Sigmoid colon (tissue), 7 donors: ENCODE measurements around the gene NT5DC4. TPM values are rescaled to one million over a fixed set of nuclear protein-coding genes. Genes with fewer than 3 reads are reported as not detected.
"Not testable (repeated sequence)": the region's sequence is repeated elsewhere in the genome, so short reads cannot be mapped to it uniquely, and the experiment has no call there.

ENCODE experiments used
- DNase-seq: peaks from one replicate; pipeline ENCODE4 v3.0.0-alpha.2; 2019
- H3K27ac ChIP-seq, 4 donors: fragments of 200-600 bp; sonication (generic); one replicate each; pipeline ENCODE4 v1.5.1; 2016 to 2019; ENCODE audit warnings: mild to moderate bottlenecking in 1 of 4
- H3K27me3 ChIP-seq, 3 donors: fragments of 200-600 bp; sonication (generic); one replicate each; pipeline ENCODE4 v1.5.1; 2019; ENCODE audit warnings: mild to moderate bottlenecking in 1 of 3
- H3K36me3 ChIP-seq, 4 donors: fragments of 200-600 bp; sonication (generic); one replicate each; pipeline ENCODE4 v1.5.1; 2016 to 2019
- H3K4me1 ChIP-seq, 4 donors: fragments of 200-600 bp; sonication (generic); one replicate each; pipeline ENCODE4 v1.5.1; 2017 to 2019
- H3K4me3 ChIP-seq, 4 donors: fragments of 200-600 bp; sonication (generic); one replicate each; pipeline ENCODE4 v1.5.1; 2017 to 2019; ENCODE audit warnings: mild to moderate bottlenecking in 2 of 4, moderate library complexity in 1 of 4
- H3K9me3 ChIP-seq, 4 donors: fragments of 200-600 bp in 3 of 4; sonication (generic) in 3 of 4; one replicate each; pipeline versions ENCODE4 v1.5.1 to v1.6.1; 2013 to 2019
- CTCF ChIP-seq, 4 experiments: fragments of 450-650 bp in 3 of 4; fragments of 200-600 bp in 1 of 4; IDR thresholded peaks; one replicate each; pipeline ENCODE4 v1.5.1; 2016 to 2019; ENCODE audit warnings: antibody characterized with exemption in 4 of 4, mild to moderate bottlenecking in 3 of 4, moderate library complexity in 2 of 4
- EP300 ChIP-seq, 4 donors: sonication (generic); formaldehyde crosslinking; IDR thresholded peaks; one replicate each; pipeline ENCODE4 v1.6.1; 2017; ENCODE audit warnings: antibody characterized with exemption in 4 of 4
- POLR2A ChIP-seq, 2 donors: fragments of 450-650 bp; IDR thresholded peaks; one replicate each; pipeline ENCODE4 v1.6.1; 2016; ENCODE audit warnings: antibody characterized with exemption in 2 of 2, mild to moderate bottlenecking in 2 of 2, moderate library complexity in 2 of 2
- POLR2AphosphoS5 ChIP-seq, 4 donors: sonication (generic); formaldehyde crosslinking; IDR thresholded peaks; one replicate each; pipeline ENCODE4 v1.6.1; 2017; ENCODE audit warnings: antibody characterized with exemption in 4 of 4
- WGBS, 2 donors: extraction: QIAGEN DNeasy Blood & Tissue Kit; methylation state at CpG; one replicate each; pipeline ENCODE4 v1.1.7; 2013; 5-methylcytosine and 5-hydroxymethylcytosine counted together
- intact Hi-C: fragments of 100-400 bp; cut with DNase I; formaldehyde crosslinking; loops from one replicate; pipeline ENCODE4 v1.15.1; 2023
- polyA plus RNA-seq, 3 donors: library from polyadenylated mRNA; stranded (reverse); fragments of 200-250 nt; gene quantifications; one replicate each; pipeline ENCODE4 v1.2.3, GENCODE V29; 2013
- total RNA-seq, 4 donors: library from RNA; depleted of rRNA; stranded (reverse); fragments of >200 nt; gene quantifications; one replicate each; pipeline ENCODE4 v1.1.0, GENCODE V29; 2016
- donor health status: healthy with polysubstance abuse.
- donor health status: Bipolar disorder and iron deficiency.
- donor health status: healthy.

NT5DC4 gene
- total and polyA plus RNA-seq, 7 donors, result 0.89 TPM; not detected in 6

GRCh38 chr2:112713926-112714325 lies 6.9 kb upstream of the NT5DC4 start:
- Histone ChIP-seq H3K4me3 (no peak overlapping the region), H3K36me3 (no peaks in the 10 kb centered on the region), H3K9me3 (no peaks in the 10 kb centered on the region), H3K4me1 (no peaks in the 10 kb centered on the region), H3K27ac (no peak overlapping the region), H3K27me3 (peaks cover 0 to 5% (median 0%) of the 10 kb centered on the region in 3 donors)
- intact Hi-C loops, result no loop called here
- no peak for DNase-seq
- 94 to 95% methylated on average over 7 of the region's 7 CpGs for WGBS, 2 donors
- TF ChIP-seq POLR2AphosphoS5 (IDR thresholded peaks at IDR 0.05), result no peak
- TF ChIP-seq EP300 (IDR thresholded peaks at IDR 0.05), result no peak
- no peak for TF ChIP-seq POLR2A (IDR thresholded peaks at IDR 0.05)
- no peak for TF ChIP-seq CTCF (IDR thresholded peaks at IDR 0.05)

GRCh38 chr2:112714331-112714730 lies 6.5 kb upstream of the NT5DC4 start:
- Histone ChIP-seq H3K4me3 (no peak overlapping the region), H3K9me3 (no peaks in the 10 kb centered on the region), H3K36me3 (no peaks in the 10 kb centered on the region), H3K4me1 (no peaks in the 10 kb centered on the region), H3K27me3 (peaks cover 0 to 5% (median 0%) of the 10 kb centered on the region in 3 donors), H3K27ac (no peak overlapping the region)
- TF ChIP-seq POLR2AphosphoS5 (IDR thresholded peaks at IDR 0.05) (no peak), EP300 (IDR thresholded peaks at IDR 0.05) (no peak), CTCF (IDR thresholded peaks at IDR 0.05) (no peak), POLR2A (IDR thresholded peaks at IDR 0.05) (no peak)
- DNase-seq, result no peak
- WGBS, 2 donors, result 84 to 86% methylated on average over 4 of the region's 4 CpGs
- intact Hi-C loops, result no loop called here

GRCh38 chr2:112714836-112715631 lies 5.8 kb upstream of the NT5DC4 start:
- no peak for DNase-seq
- TF ChIP-seq EP300 (IDR thresholded peaks at IDR 0.05), result no peak
- TF ChIP-seq POLR2AphosphoS5 (IDR thresholded peaks at IDR 0.05), result no peak
- TF ChIP-seq POLR2A (IDR thresholded peaks at IDR 0.05), result no peak
- no peak for TF ChIP-seq CTCF (IDR thresholded peaks at IDR 0.05)
- 89 to 93% methylated on average over 7 of the region's 7 CpGs for WGBS, 2 donors

GRCh38 chr2:112716094-112716493 lies 4.7 kb upstream of the NT5DC4 start:
- H3K36me3 ChIP-seq, H3K27ac ChIP-seq, H3K4me1 ChIP-seq, H3K27me3 ChIP-seq, H3K4me3 ChIP-seq, H3K9me3 ChIP-seq, DNase-seq, intact Hi-C loops: not testable (repeated sequence)
- WGBS, 2 donors, result 79 to 94% methylated on average over 1 of the region's 1 CpG

More at GRCh38 chr2:112714836-112715631, 5.8 kb upstream of the NT5DC4 start:
- intact Hi-C loops, result no loop called here
- Histone ChIP-seq H3K9me3 (no peaks in the 10 kb centered on the region), H3K36me3 (no peaks in the 10 kb centered on the region), H3K27me3 (peaks cover 0 to 5% (median 0%) of the 10 kb centered on the region in 3 donors), H3K4me3 (no peak overlapping the region), H3K4me1 (no peaks in the 10 kb centered on the region), H3K27ac (no peak overlapping the region)

- DNase-seq, H3K27me3 ChIP-seq, H3K4me3 ChIP-seq, H3K9me3 ChIP-seq, H3K4me1 ChIP-seq, intact Hi-C loops, H3K36me3 ChIP-seq, H3K27ac ChIP-seq: not testable (repeated sequence)
- WGBS, 2 donors, result 87 to 95% methylated on average over 2 of the region's 5 CpGs
These were observed 3.9 kb upstream of the NT5DC4 start for GRCh38 chr2:112716826-112717352.
